Measurements from ENCODE around the gene CCDC158. TPM values are rescaled to one million over a fixed set of nuclear protein-coding genes. Genes with fewer than 3 reads are reported as not detected.
"Not testable (repeated sequence)": the region's sequence is repeated elsewhere in the genome, so short reads cannot be mapped to it uniquely, and the experiment has no call there.

Gene CCDC158
- polyA plus RNA-seq, 3 donors from 2014 or later, result not detected

DNA sequence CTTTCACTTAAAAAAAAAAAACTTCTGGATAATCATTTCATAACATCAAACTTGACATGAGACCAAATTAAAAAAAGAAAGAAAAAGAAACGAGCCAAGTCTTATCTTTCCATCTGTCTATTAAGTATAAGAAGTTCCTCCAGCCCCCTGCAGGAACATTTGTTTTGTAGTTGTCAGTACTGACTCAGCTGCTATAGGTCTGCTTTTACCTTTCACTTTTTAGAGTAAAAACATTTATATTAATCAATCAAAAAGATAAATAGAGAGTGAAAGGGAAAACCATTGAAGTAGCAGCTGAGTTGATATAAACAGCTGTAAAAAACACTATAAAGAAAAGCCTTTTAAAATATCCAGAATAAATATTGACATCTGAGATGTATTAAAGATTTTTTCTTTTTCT, 46.1 kb downstream of the CCDC158 start:
- Mint-ChIP-seq H3K4me1 (no peaks in the 10 kb centered on the region), H3K4me3 (no peak overlapping the region), H3K9me3 (no peaks in the 10 kb centered on the region), H3K27me3 (ENCODE audit: low read depth in 3 of 3) (peaks cover 0 to 4% (median 2%) of the 10 kb centered on the region in 3 donors), H3K27ac (no peak overlapping the region), H3K36me3 (no peaks in the 10 kb centered on the region)
- no peak for DNase-seq

DNA sequence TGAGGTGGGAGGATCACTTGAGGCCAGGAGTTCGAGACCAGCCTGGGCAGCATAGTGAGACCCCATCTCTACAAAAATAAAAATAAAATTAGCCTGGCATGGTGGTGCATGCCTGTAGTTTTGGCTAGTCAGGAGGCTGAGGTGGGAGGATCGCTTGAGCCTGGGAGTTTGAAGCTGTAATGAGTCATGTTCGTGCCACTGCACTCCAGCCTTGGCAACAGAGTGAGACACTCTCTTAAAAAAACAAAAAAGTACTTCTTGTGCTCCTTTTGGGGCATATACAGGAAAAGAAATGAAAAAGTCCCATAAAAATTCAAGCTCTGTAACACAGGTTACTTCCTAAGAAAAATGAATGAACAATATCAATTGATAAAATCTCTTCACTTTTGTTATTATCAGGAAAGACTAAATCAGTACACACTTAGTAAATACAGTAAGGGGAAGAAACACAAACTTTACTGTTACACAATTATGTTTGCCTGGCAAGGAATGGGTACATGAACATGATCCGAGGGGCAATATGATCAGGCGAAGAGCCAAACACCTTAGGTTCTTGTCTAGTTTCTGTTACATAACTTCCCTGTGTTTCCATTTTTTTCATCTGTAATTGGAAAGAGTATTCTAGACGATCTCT, 46.9 kb downstream of the CCDC158 start:
- no peak overlapping the region for H3K27ac Mint-ChIP-seq
- peaks cover 0 to 4% (median 2%) of the 10 kb centered on the region in 3 donors for H3K27me3 Mint-ChIP-seq (ENCODE audit: low read depth in 3 of 3)
- H3K4me1 Mint-ChIP-seq, result no peaks in the 10 kb centered on the region
- no peak for DNase-seq
- no peak overlapping the region for H3K4me3 Mint-ChIP-seq
- H3K36me3 Mint-ChIP-seq, result no peaks in the 10 kb centered on the region
- no peaks in the 10 kb centered on the region for H3K9me3 Mint-ChIP-seq

DNA sequence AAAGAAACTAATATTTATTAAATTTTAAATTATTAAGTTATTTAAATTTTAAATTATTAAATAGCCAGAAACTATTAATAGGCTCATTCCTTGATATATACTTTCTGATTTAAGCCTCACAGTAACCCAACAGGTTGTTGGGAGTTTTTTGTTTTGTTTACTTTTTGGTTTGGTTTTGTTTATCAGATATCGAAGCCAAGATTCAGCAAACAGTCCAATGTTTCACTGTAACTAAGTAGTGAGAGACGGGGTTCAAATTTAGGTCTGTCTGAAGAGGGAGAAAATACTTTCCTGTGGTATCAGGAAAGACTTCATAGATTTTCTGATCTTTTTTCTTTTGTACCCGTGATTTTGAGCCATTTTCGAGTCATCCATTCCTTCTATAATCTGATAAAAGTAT, 54.2 kb downstream of the CCDC158 start:
- Mint-ChIP-seq H3K9me3 (no peaks in the 10 kb centered on the region), H3K4me1 (no peaks in the 10 kb centered on the region), H3K36me3 (no peaks in the 10 kb centered on the region), H3K27me3 (ENCODE audit: low read depth in 3 of 3) (peaks cover 0 to 5% (median 5%) of the 10 kb centered on the region in 3 donors), H3K4me3 (no peak overlapping the region), H3K27ac (no peak overlapping the region)
- DNase-seq, result no peak

GRCh38 chr4:76365636-76366035, 55.3 kb downstream of the CCDC158 start:
- Mint-ChIP-seq H3K4me3 (no peak overlapping the region), H3K36me3 (no peaks in the 10 kb centered on the region), H3K27ac (no peak overlapping the region), H3K9me3 (peaks cover 0 to 2% (median under 1%) of the 10 kb centered on the region in 6 donors), H3K27me3 (ENCODE audit: low read depth in 3 of 3) (peaks cover 1 to 5% (median 5%) of the 10 kb centered on the region in 3 donors), H3K4me1 (no peaks in the 10 kb centered on the region)
- DNase-seq, result no peak

- H3K27ac Mint-ChIP-seq, result no peak overlapping the region
- no peaks in the 10 kb centered on the region for H3K4me1 Mint-ChIP-seq
- no peak overlapping the region for H3K4me3 Mint-ChIP-seq
- no peak for DNase-seq
- H3K27me3 Mint-ChIP-seq (ENCODE audit: low read depth in 3 of 3), result peaks cover 1 to 5% (median 5%) of the 10 kb centered on the region in 3 donors
- peaks cover 0 to 2% (median under 1%) of the 10 kb centered on the region in 6 donors for H3K9me3 Mint-ChIP-seq
- H3K36me3 Mint-ChIP-seq, result no peaks in the 10 kb centered on the region
These were observed 56.2 kb downstream of the CCDC158 start for GRCh38 chr4:76364763-76365162.

GRCh38 chr4:76363556-76364290, 57.2 kb downstream of the CCDC158 start:
- H3K4me1 Mint-ChIP-seq, result peaks cover 3 to 6% of the 10 kb centered on the region in 2 donors
- peaks cover 0 to 9% (median 6%) of the 10 kb centered on the region in 3 donors for H3K36me3 Mint-ChIP-seq
- no peak for DNase-seq
- H3K4me3 Mint-ChIP-seq, result no peak overlapping the region
- H3K27ac Mint-ChIP-seq, result no peak overlapping the region
- H3K9me3 Mint-ChIP-seq, result peaks cover 1 to 10% (median 4%) of the 10 kb centered on the region in 6 donors
- peaks cover 5 to 7% (median 5%) of the 10 kb centered on the region in 3 donors for H3K27me3 Mint-ChIP-seq (ENCODE audit: low read depth in 3 of 3)

- H3K27ac Mint-ChIP-seq, result no peak overlapping the region
- peaks cover 7 to 12% of the 10 kb centered on the region in 2 donors for H3K4me1 Mint-ChIP-seq
- H3K36me3 Mint-ChIP-seq, result peaks cover 0 to 15% (median 6%) of the 10 kb centered on the region in 3 donors
- no peak overlapping the region for H3K4me3 Mint-ChIP-seq
- peaks cover 5 to 7% (median 7%) of the 10 kb centered on the region in 3 donors for H3K27me3 Mint-ChIP-seq (ENCODE audit: low read depth in 3 of 3)
- DNase-seq, result no peak
- peaks cover 5 to 28% (median 14%) of the 10 kb centered on the region in 6 donors for H3K9me3 Mint-ChIP-seq
These were observed 59.1 kb downstream of the CCDC158 start for GRCh38 chr4:76361689-76362412.

- not testable (repeated sequence) for H3K27ac Mint-ChIP-seq; H3K27me3 Mint-ChIP-seq (ENCODE audit: low read depth in 3 of 3); DNase-seq; H3K4me3 Mint-ChIP-seq
- Mint-ChIP-seq H3K9me3 (peaks cover 5 to 30% (median 14%) of the 10 kb centered on the region in 6 donors), H3K4me1 (peaks cover 16 to 28% of the 10 kb centered on the region in 2 donors), H3K36me3 (peaks cover 0 to 15% (median 6%) of the 10 kb centered on the region in 3 donors)
These were observed 61.0 kb downstream of the CCDC158 start for GRCh38 chr4:76359881-76360466.

DNA sequence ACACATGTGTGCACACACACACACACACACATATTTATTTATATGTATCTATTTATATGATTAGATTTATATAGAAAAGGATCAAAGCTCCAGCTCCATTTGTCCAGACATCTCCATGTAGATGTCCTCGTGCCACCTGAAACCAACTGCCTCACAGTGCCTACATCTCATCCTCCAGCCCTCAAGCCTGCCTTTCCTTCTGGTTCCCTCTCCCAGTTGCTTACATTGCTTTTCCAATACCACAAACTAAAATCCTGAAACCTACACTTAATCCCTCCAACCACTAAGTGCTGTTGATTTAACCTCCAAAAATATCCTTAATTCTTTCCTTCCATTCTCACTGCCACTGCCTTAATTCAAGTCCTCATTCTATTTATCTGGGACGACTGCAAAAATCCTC, 63.0 kb downstream of the CCDC158 start:
- H3K27ac Mint-ChIP-seq, result peak overlapping the region in 1 of 6 donors; percentile 51
- no peak overlapping the region for H3K4me3 Mint-ChIP-seq
- H3K27me3 Mint-ChIP-seq (ENCODE audit: low read depth in 3 of 3), result peaks cover under 1 to 9% (median 6%) of the 10 kb centered on the region in 3 donors
- H3K9me3 Mint-ChIP-seq, result peaks cover 5 to 30% (median 14%) of the 10 kb centered on the region in 6 donors
- peaks cover 0 to 15% (median 6%) of the 10 kb centered on the region in 3 donors for H3K36me3 Mint-ChIP-seq
- peaks cover 30 to 42% of the 10 kb centered on the region in 2 donors for H3K4me1 Mint-ChIP-seq
- no peak for DNase-seq

DNA sequence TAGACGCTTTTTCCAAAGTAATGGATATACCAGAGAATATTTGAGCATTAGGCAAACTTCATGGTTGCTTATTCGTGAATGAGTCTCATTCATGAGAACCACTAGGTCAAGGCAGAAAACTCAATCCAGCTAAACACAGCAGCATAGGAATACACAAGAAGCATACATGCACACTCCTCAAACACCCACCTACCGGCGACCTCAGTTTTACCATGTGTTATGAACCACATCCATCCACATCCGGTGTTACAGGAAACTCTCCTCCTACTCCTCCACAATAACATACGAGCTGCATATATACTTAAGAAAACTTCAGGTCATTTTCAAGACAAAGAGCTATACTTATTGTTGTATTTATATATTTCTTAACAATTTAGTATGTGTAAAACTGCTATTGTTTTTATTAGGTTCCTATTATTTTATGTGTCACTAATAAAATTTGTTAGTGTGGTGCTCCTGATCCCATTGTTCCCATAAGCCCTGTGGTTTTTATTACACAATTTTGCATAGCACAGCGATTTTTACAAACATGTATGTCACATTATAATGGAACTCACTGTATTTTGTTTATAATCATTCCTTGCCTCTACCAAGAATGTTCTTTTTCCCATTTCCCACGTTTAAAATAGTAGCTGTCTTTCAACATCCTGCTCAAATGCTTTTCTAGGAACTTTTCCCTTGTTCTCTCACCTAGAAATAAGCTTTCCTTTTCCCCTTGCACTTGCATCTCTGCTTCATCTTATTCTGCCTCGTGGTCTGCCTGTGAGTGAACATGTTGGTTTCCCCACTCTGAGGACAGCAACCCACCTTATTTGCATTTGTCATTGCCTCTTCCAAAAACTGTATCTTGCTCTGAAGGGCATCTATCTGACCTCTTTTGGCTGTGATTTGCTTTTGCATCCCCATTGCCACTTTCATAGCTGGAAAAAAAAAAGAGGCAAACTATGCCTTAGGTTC, 66.1 kb downstream of the CCDC158 start:
- Mint-ChIP-seq H3K27ac (peak overlapping the region; percentile 1 to 36 (median 14)), H3K36me3 (peaks cover 0 to 15% (median 6%) of the 10 kb centered on the region in 3 donors), H3K4me3 (peak overlapping the region; percentile 64 to 86 (median 69)), H3K4me1 (peaks cover 30 to 42% of the 10 kb centered on the region in 2 donors), H3K9me3 (peaks cover 3 to 30% (median 13%) of the 10 kb centered on the region in 6 donors), H3K27me3 (ENCODE audit: low read depth in 3 of 3) (peaks cover 0 to 7% (median 6%) of the 10 kb centered on the region in 3 donors)
- peak; percentile 59 to 69 (median 65) for DNase-seq

- H3K4me1 Mint-ChIP-seq, result no peaks in the 10 kb centered on the region
- peaks cover 5 to 11% (median 7%) of the 10 kb centered on the region in 3 donors for H3K27me3 Mint-ChIP-seq (ENCODE audit: low read depth in 3 of 3)
- peaks cover 0 to 7% (median 2%) of the 10 kb centered on the region in 6 donors for H3K9me3 Mint-ChIP-seq
- DNase-seq, result no peak
- H3K4me3 Mint-ChIP-seq, result no peak overlapping the region
- no peak overlapping the region for H3K27ac Mint-ChIP-seq
- peaks cover 0 to 7% (median 6%) of the 10 kb centered on the region in 3 donors for H3K36me3 Mint-ChIP-seq
These were observed 78.1 kb downstream of the CCDC158 start for GRCh38 chr4:76342803-76343202.

GRCh38 chr4:76342191-76342590, 78.8 kb downstream of the CCDC158 start:
- no peaks in the 10 kb centered on the region for H3K4me1 Mint-ChIP-seq
- no peak overlapping the region for H3K27ac Mint-ChIP-seq
- peaks cover 0 to 5% (median under 1%) of the 10 kb centered on the region in 3 donors for H3K36me3 Mint-ChIP-seq
- DNase-seq, result no peak
- peaks cover 3 to 11% (median 11%) of the 10 kb centered on the region in 3 donors for H3K27me3 Mint-ChIP-seq (ENCODE audit: low read depth in 3 of 3)
- peaks cover 0 to 4% (median under 1%) of the 10 kb centered on the region in 6 donors for H3K9me3 Mint-ChIP-seq
- no peak overlapping the region for H3K4me3 Mint-ChIP-seq

All from immature natural killer cell (primary cell).